Esophagus squamous epithelium (tissue), 4 donors: ENCODE measurements around the gene PKM.

Experiments
- CTCF ChIP-seq, 6 experiments: fragments of 450-650 bp in 4 of 6; fragments of 200-600 bp in 2 of 6; sonication (generic) in 2 of 6; IDR thresholded peaks; one replicate each; pipeline ENCODE4 v1.5.1; 2016 to 2019; ENCODE audit warnings: antibody characterized with exemption in 6 of 6, mild to moderate bottlenecking in 4 of 6, moderate library complexity in 4 of 6
- POLR2A ChIP-seq, 4 donors: fragments of 450-650 bp; IDR thresholded peaks; one replicate each; pipeline ENCODE4 v1.6.1; 2017; ENCODE audit warnings: antibody characterized with exemption in 4 of 4, mild to moderate bottlenecking in 4 of 4, moderate library complexity in 3 of 4

GRCh38 chr15:72207558-72208085 is 23.4 kb downstream of the PKM start:
- TF ChIP-seq CTCF (IDR thresholded peaks at IDR 0.05) (no peak), POLR2A (IDR thresholded peaks at IDR 0.05) (no peak)
